ENCODE measurements around the gene ST7. TPM values are rescaled to one million over a fixed set of nuclear protein-coding genes. Genes with fewer than 3 reads are reported as not detected.

ST7 gene
- total and polyA plus RNA-seq, 2 of the 8 experiments (the other 6 are each of a cell fraction or from before 2014, with no cell fraction given): 16.3 to 18.0 TPM

GRCh38 chr7:117086788-117087187 is 133.5 kb downstream of the ST7 start (continued):
- TF ChIP-seq TAF7 (optimal IDR thresholded peaks at IDR 0.05; ENCODE audit: borderline replicate concordance, low read depth, low read length) (no peak), POU5F1 (IDR thresholded peaks at IDR 0.05; ENCODE audit: low read depth, low read length) (no peak)

All from H1 (cell line).